HG02973 (cell line): Measurements from ENCODE around the gene MAB21L2.

Source experiments
- ATAC-seq: cut with Tn5 transposase; IDR thresholded peaks from one replicate; pipeline ENCODE4 v1.9.1; 2021; ENCODE audit warnings: moderate library complexity; ENCODE audit not compliant: unreplicated experiment

Gene MAB21L2

DNA sequence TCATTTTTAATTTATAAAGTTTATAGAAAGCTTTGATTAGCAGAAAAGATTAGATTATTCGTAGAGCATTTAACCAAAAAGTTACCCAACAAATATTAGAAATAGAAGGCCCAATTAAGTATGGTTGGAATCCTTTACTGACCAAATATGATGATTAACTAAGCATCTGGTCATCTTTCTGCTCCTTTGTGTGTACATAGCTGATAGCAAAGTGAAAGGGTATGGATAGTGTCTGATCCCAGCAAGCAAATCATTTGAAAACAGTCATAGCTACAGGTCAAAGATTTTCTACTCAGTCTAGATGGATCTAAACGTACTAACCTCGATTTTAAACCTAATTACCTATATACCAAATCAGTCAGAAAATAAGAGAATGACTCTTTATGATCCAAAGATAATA, 7.3 kb upstream of the MAB21L2 start:
- no peak for ATAC-seq

GRCh38 chr4:150577796-150578195, 4.2 kb upstream of the MAB21L2 start:
- no peak for ATAC-seq

GRCh38 chr4:150578745-150579501, 3.0 kb upstream of the MAB21L2 start:
- no peak for ATAC-seq

DNA sequence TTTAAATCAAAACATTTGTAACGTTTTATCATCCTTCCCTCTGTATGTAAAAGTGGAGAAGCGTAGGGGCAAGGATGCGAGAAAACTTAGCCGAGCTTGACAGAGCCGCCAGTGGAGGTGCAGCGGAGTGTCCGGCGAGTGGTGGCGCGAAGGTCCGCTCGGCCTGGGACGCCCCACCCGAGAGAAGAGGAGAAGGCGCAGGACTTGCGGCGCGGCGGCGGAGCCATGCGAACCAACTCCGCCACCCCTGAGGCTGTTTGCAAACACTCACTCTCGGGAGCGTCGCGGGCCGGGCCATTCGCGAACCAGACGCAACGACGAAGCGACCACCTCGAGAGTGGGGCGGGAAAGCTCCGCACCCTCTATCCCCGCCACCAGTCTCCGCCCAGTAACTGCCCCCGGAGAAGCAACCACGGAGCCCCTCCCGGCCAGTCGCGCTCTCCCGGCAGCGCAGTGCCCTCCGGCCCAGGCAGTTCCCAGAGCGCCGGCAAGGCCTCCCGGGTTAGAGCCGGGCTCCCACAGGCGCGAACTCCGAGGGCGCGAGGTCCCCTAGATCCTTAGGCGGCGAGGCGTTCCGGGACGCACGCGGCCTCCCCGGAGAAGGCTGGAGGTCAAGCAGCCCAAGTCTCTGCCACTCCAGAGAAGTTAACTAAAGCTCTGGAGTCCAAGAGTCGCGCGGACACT, 2.3 kb upstream of the MAB21L2 start:
- no peak for ATAC-seq

DNA sequence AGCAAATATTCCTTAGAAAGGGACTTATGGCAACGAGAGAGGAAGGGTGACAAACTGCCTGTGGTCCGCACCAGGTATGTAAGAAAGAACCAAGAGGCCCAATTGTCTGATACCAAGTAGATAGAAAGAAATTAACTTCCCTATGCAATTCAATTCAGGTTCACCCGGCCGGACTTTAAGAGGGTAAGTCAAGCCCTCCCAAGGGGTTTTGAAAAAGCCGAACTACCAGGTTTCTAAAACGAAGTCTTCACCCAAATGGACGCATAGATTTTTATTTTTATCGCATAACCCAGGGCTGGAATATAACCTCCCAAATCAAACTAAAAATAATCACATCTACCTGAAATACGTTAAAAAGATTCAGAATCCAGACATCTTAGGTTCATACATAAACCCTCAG, 1.6 kb upstream of the MAB21L2 start:
- no peak for ATAC-seq

DNA sequence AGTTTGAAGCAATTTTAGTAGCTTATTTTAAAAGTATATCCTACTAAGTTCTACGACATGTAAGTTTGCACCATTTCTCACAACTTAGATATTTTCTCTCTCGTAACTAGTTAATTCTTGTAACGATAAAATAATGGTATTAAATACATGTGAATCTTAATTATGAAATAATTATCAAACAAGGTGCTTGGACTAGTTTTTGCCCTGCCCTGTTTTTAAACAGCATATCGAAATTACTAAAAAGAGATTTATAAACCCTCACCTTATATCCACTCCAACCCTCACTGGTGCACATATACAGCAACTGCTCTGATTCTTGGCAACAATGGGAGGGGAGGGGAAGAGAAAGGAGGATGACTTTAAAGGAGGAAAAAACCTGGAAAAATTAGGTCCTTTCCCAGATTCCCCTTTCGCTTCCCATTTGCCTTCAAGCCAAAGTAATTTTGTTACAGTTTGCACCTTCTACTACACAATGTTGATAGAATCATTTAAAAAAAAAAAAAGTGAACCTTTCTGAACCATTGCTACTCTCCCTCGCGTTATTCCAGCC, 820 bp upstream of the MAB21L2 start:
- no peak for ATAC-seq

DNA sequence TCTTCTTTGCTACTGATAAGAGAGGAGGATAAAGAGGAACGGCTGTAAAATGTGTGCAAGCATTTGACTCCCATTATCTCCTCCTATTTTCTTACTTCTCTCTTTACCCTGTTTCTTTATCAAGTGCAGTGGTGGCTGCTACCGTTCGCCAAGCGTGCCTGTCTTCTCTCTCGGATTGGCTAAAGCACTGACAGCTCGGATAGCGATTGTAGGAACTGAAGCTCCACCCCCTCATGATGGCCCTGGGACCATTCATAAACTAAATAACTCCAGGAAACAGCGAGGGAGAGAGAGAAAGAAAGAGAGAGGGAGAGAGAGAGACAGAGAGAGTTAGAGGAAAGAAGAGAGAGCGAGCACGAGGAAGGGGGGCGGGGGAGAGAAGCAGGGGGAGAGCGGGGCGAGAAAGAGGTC, 305 bp upstream of the MAB21L2 start:
- no peak for ATAC-seq

DNA sequence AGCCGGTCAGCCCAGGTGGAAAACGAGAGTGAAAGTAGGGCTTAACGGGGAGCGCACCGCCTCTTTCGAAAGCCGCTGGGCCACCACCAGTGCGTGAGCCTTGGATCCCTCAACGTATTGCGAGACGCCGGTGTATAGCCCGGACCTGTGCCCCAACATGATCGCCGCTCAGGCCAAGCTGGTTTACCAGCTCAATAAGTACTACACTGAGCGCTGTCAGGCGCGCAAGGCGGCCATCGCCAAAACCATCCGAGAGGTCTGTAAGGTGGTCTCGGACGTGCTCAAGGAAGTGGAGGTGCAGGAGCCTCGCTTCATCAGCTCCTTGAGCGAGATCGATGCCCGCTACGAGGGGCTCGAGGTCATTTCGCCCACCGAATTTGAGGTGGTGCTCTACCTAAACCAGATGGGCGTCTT, 929 bp downstream of the MAB21L2 start:
- ATAC-seq: no peak

DNA sequence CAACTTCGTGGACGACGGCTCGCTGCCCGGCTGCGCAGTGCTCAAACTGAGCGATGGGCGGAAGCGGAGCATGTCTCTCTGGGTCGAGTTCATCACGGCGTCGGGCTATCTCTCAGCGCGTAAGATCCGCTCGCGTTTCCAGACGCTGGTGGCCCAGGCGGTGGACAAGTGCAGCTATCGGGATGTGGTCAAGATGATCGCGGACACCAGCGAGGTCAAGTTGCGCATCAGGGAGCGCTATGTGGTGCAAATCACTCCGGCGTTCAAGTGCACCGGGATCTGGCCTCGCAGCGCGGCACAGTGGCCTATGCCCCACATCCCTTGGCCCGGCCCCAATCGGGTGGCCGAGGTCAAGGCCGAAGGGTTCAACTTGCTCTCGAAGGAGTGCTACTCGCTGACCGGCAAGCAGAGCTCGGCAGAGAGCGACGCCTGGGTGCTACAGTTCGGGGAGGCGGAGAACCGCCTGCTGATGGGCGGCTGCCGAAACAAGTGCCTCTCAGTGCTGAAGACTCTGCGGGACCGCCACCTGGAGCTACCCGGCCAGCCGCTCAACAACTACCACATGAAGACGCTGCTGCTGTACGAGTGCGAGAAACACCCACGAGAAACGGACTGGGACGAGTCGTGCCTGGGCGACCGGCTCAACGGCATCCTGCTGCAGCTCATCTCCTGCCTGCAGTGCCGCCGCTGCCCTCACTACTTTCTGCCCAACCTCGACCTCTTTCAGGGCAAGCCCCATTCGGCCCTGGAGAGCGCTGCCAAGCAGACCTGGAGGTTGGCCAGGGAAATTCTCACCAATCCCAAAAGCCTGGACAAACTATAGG, 1.5 kb downstream of the MAB21L2 start:
- no peak for ATAC-seq

GRCh38 chr4:150584111-150584915, 2.4 kb downstream of the MAB21L2 start:
- no peak for ATAC-seq

DNA sequence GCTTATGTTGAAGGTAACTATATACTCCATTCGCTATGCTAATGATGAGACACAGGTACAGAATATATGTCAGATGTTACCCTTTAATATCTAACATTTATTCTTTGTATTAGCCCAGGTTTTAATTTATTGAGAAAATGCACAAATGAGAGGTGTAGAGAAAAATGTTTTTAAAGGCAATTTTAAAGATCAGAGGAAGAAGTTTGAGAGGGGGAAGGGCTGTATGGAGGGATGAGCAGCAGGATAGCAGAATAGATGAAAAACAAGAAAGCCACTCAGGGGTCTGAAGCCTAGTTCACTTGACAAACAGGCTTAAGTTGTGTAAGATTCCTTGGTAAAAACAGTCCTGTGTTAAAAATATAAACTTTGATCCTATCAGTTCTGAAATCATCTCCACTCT, 3.7 kb downstream of the MAB21L2 start:
- ATAC-seq: no peak

- no peak for ATAC-seq
These were observed 4.3 kb downstream of the MAB21L2 start for GRCh38 chr4:150586162-150586810.

GRCh38 chr4:150588316-150588715, 6.4 kb downstream of the MAB21L2 start:
- no peak for ATAC-seq

DNA sequence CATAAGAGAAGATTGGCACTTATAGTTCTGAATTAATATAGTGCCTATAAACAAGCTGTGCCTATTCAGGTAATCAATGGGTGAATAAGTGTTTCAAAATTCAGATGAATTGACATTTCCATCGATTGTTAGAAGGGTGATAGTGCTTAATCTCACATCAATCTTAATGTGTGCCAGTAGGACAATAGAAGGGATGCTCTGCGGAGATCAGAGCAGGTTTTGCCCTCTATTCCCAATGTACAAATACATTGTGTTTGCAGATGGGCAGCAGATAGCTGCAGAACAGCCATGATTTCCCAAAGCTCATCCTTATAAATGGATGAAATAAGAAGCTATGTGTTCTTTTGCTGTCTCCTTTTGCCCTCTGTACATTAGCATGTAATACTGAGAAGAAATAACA, 7.2 kb downstream of the MAB21L2 start:
- ATAC-seq: no peak

- no peak for ATAC-seq
These were observed 8.7 kb downstream of the MAB21L2 start for GRCh38 chr4:150590631-150591030.

- no peak for ATAC-seq
These were observed 9.5 kb downstream of the MAB21L2 start for GRCh38 chr4:150591406-150591805.

DNA sequence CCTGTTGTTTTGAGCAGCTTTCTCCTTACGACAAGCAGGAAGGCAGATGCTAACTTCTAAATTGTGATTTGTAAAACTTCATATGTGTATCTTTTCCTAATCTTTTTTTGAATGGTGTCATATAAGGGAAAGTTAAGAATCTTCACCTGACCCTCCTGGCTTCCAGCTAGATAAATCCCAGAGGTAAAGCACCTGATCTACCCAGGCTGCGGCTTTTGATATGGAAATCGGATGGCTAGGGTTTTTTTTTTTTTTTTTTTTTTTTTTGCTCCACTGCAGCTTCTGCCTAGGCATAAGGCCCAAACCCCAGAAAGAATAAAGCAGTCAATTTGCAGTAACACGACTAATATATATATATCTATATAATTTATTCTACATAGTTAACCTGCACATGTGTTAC, 10.0 kb downstream of the MAB21L2 start:
- no peak for ATAC-seq

- ATAC-seq: no peak
These were observed 12.0 kb downstream of the MAB21L2 start for GRCh38 chr4:150593996-150594395.

DNA sequence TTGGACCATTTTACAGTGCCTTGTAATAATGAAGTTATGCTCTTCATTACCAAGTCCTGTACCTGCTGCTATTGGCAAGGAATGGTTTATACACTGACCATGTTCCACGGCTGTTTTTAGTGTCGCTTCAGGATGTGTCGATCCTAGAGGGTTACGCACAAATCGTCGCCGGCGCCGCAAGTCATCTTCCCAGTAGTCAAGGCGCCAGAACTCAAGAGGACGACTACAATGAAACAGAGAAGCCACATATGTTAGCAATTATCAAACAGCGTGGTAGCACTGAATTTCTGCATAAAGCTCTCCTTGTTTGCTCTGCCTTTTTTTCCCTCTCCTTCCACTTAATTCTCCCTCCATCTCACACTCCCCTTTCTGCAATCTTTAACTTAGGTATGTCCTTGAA, 17.0 kb downstream of the MAB21L2 start:
- no peak for ATAC-seq

DNA sequence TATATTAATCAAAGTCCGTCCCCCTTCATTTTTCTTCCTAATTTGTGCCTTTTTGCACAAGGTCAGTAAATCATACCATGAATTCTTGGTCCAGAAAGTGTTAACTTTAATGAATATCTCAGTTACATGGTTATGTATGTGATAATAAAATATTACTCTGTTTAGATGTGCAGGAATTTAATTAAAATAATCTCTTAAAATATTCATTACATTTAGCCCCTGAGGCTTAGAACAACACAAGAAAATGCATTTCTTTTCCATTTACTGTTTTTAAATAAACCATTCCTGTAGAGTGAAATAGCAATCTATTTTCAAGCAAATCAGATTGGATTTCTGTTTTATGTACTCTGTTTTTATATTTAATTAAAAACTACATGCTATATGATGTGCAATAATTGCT, 17.6 kb downstream of the MAB21L2 start:
- ATAC-seq: no peak
